Kidney tubule cell (primary cell): ENCODE data around the gene MARCHF3.
"Not testable (repeated sequence)": the region's sequence is repeated elsewhere in the genome, so short reads cannot be mapped to it uniquely, and the experiment has no call there.

Experiments used
- DNase-seq: peaks from one replicate; pipeline ENCODE4 v3.0.0-alpha.2; 2018; ENCODE audit warnings: low spot score

MARCHF3 gene

DNA sequence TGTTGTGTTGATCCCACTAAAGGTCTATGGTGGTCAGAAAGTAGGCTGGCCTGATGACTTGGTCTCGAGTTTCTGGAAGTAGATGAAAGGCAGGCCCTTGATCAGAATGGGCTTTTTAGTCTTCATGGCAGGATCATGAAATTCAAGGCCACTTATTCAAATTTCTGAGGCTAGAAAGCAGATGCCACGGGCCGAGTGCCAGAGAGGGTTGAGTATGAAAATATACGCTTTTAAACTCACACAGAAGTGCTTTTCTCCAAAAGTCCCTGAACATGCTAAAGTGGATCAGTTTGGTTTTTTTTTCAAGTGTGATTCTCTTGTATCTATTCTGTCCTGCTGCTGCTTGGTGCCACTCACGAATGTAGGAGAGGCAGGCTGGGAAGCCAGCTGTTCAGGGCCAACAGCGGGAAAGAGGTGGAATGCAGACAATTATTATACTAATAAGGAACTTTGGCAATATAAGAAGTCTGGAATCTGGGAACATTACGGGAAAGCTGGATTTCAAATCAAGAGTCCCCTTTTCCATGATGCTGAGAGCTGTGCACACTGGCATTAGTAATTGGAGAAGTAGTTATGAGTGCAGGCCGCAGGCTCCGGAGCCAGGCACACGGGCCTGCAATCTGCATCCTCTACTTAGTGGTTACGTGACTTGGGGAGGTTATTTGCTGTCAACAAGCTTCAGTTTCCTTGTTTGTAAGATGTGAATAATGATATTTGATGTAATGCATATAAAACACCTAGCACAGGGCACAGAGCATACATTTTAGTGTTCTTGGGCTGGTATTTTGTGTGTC lies 157.6 kb downstream of the MARCHF3 start:
- no peak for DNase-seq

DNA sequence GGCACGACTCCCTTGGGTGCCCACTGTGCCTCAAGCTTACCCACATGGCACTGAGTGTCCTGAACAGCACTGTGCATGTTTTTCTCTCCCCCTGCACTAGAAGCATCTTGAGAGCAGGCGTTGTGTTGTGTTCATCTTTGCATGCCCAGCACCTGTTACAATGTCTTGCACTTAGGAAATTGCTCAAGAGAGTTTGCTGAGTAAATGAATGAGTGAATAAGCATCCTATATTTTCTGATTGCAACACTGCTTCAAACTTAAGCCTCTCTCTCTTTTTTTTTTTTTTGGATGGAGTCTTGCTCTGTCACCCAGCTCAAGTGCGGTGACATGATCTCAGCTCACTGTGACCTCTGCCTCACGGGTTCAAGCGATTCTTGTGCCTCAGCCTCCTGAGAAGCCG lies 158.9 kb downstream of the MARCHF3 start:
- no peak for DNase-seq

DNA sequence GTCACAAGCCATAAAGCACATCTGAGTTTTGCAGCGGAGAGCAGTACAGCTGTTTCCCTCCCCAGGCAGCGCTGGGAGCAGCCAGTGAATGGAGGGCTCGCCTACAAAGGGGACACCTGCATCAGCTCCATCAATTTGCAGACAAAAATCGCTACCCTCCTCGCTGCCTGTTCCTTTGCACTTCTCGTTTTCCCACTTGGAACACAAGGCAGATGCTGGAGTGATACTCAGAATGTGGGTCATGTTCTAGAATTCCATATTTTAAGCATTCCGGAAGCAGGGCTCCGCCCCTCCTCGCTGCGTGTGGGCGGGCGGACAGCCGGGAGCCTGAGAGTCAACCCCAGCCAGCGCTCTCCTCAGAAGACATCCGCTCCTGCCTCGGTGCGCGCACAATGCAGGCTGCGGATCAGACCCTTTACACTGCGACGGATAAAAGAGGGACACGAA lies 161.3 kb downstream of the MARCHF3 start:
- DNase-seq = peak; percentile 30

DNA sequence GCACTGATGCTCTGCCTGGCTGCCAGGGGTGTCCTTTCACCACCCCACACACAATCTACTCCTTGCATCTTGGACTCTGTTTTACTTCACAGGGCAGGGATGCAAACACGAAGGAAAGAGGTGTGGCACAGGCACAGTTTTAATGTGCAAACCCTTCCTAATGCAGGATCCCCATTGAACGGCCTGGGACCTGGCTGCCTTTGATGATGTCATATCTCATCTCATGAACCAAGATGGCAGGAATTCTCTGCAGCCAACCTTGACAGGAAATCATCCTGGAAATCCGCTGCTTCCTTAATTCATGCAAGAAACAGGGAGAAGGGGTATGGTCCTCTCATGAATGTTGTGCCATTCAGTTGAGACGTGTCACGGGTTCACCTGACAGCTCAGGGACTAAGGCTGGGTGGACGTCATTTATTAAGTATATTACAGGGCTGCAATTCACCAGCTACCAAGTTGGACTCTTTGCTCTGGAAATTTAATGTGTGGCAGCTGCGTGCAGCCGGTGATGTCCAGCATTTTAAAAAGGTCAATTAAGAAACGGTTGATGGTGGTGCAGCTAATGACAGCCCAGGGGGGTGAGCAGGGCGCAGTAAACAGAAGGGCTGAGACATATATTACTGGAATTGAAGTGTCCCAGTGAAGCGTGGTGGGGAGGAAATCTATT lies 161.9 kb downstream of the MARCHF3 start:
- no peak for DNase-seq

DNA sequence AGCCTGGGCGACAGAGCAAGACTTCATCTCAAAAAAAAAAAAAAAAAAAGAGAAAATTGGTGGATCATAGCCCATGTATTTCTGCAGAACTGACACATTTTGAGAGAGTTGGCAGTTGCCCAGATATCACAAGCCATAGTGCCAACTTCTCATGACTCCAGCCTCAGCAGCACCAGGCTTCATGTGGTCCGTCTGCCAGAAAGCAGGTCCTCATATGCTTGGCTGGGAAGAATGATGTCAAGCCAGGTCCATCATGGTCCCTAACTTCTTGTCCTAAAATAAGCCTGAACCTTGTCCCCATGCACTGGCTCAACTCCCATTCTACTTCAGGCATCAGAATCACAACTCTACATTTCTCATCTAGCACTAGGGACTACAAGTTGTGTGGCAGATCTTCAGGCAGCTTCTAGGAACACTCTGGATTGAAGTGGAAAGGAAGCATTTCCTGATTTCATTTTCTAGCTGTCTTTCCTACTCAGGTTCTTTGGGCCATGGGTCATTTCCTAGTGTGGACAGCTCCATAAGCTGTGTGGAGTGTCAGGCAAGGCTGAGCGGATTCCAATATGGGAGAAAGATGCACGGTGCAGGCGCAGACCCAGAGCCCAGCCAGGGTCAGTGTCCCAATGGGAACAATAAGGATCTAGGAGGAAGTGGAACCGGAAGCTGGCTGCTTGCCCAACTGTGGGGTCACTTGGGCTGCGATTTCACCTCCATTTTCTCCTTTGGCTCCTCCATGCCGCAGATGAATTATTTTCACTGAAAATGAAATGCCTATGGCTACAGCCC lies 163.3 kb downstream of the MARCHF3 start:
- no peak for DNase-seq

DNA sequence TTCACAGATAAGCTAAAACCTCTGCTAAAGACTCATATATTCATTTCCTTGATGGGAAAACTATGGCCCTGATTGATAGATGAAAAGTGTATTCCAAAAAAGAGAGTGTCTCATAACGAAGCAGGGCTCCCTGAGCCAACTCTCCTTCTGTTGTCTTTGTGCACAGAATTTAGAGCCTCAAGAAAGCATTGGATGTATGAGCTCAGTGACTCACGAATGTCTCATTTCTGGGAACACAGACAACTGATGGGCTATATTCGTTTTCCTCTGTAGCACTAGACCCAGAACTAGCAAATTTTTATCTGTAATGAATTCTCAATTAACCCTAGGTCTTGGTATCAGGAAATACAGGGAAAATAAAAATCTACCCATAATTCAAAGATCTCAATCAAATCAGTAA lies 165.1 kb downstream of the MARCHF3 start:
- DNase-seq = peak; percentile 10

DNA sequence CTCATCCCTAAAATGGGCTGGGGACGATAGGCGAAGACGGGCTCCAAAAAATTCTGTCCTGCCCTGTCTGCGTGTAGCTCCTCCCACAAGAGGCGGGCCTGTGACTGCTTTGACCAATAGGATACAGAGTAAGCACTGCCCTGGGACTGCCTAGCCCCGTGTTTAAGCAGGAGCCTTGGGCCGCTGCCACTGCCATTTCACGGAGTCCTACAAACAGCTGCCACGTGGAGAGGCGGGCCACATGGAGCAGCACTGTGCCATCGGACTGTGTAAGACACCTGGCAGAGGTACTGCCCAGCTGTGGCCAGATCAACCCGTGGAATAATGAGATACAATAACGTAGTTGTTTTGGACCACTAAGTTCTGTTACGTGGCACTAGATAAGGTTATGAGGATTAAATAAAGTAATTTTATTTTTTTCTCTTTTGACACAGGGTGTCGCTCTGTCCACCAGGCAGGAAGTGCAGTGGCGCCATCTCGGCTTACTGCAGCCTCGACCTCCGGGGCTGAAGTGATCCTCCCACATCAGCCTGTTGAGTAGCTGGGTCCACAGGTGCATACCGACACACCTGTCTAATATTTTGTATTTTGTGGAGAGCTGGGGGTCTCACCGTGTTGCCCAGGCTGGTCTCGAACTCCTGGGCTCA lies 166.2 kb downstream of the MARCHF3 start:
- no peak for DNase-seq

DNA sequence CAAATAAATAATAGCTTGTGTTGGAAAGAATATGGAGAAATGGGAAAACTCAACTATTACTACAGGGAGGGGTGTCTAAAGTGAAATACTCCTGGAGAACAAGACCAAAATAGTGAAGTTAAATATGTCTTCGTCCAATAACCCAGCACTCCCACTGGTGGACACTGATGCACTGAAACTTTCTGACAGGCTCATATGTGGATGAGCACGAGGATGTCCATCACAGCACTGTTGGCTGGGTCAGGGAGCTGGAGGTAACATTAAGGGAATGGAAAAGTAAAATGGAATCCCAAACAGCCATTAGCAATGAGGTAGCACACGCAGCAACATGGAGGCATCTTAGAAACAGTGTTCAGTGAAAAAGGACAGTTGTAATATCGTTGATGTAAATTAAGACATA lies 167.0 kb downstream of the MARCHF3 start:
- DNase-seq = no peak

DNA sequence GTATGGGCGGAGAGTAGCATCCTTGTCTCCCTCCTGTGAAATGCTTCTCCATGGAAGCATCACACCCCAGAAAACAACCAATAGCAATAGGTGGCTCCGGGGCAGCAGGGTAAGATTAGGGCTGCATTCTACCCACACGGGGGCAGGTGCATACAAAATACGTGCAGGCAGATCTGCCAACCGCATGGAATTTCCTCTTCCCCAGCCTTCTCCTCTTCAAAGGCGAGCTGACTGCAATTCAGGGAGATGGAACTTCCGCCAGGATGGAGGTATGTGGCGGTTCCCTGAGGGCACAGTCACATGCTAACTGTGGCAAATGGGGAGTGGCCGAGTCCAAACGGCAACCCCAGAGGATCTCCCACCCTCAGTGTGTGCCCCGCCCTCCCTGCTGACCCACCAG lies 171.9 kb downstream of the MARCHF3 start:
- no peak for DNase-seq

DNA sequence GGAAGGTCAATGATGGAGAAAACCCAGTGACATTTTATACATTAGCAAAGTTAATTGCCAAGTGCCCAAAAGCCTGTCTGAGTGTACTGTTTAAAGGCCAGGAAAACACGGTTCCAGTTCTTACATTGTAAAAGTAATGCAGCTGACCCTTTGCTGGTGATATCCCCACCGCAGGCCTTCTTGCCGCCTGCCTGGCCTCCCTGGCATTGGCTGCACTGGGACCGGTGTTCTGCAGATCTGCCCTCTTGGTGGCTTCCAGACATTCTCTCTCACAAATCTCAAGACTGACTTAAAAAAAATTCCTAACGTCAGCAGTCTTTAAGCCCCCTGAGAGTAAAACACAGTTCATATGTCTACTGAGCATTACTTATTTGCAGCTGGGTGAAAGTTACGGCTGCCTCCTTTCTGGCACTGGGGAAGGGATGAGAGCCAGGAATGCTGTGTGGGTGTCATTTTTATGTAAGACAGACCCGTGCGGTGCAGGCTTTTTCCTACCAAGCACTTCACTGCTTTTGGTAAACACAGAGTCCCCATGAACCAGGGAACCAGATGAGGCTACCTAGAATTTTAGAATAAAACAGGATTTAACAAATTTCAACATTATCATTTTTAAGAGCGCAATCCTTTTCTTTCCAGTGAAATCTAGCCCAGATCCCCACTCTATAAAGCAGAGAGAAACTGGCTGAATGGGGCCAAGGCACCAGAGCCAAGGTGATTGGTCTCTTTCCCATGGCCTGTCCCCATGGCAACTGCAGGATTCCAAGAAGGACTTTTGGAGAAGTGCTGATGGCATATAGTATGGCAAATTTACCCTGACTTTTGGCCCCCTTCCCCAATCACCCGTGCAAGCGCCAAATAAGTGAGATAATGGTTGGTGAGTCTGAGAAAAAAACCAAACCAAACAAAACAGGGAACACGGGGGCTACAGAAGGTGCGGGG lies 172.6 kb downstream of the MARCHF3 start:
- DNase-seq = no peak

DNA sequence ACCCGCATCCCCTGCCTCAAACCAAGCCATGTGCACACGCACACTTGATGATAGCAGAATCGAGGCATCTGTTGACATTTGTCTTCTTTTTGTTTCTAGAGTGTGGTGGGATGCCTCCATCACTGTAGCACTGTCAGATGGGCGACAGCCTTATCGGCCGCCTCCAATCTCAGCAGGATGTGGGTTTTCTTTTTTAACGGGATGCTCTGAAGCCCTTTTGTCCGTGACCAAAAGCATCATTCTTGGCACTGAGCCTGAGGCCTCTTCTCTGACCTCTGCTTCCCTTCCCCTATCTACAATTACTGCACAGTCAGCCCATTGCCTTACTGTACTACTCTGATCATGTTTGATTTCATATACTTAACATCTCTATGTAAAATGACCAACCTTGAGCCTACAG lies 175.1 kb downstream of the MARCHF3 start:
- no peak for DNase-seq

DNA sequence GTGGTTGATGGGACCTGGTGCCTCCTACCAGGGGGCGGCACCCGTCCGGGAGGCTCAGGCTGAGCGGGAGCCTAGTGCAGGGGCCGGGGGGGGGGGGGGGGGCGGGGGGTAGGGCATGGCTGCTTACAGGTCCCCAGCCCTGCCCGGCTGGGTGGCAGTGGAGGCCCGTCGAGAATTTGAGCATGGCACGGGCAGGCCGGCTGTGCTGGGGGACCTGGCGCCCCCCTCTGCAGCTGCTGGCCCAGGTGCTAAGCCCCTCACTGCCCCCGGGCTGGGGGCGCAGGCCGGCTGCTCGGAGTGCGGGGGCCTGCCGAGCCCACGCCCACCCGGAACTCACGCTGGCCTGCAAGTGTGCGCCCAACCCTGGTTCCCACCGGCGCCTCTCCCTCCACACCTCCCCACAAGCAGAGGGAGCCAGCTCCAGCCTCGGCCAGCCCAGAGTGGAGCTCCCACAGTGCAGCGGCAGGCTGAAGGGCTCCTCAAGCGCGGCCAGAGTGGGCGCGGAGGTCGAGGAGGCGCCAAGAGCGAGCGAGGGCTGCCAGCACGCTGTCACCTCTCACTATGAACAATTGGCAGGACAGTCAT lies 175.7 kb downstream of the MARCHF3 start:
- DNase-seq = no peak

DNA sequence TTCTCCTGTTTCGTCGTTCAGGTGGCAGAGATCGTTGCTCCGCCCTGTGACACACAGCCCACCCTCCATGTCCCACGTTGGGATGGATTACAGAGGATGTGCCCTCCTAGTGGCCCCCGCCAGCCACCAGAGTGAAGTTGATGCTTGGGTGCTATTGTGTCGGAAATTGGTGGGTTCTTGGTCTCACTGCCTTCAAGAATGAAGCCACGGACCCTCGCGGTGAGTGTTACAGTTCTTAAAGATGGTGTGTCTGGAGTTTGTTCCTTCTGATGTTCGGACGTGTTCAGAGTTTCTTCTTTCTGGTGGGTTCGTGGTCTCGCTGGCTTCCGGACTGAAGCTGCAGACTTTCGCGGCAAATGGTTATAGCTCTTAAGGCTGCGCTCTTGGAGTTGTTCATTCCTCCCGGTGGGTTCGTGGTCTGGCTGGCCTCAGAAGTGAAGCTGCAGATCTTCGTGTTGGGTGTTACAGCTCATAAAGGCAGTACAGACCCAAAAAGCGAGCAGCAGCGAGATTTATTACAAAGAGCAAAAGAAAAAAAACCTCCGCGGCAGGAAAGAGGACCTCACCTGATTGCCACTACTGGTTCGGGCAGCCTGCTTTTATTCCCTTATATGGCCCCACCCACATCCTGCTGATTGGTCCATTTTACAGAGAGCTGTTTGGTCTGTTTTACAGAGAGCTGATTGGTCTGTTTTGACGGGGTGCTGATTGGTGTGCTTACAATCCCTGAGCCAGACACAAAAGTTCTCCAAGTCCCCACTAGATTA lies 176.6 kb downstream of the MARCHF3 start:
- not testable (repeated sequence) for DNase-seq

DNA sequence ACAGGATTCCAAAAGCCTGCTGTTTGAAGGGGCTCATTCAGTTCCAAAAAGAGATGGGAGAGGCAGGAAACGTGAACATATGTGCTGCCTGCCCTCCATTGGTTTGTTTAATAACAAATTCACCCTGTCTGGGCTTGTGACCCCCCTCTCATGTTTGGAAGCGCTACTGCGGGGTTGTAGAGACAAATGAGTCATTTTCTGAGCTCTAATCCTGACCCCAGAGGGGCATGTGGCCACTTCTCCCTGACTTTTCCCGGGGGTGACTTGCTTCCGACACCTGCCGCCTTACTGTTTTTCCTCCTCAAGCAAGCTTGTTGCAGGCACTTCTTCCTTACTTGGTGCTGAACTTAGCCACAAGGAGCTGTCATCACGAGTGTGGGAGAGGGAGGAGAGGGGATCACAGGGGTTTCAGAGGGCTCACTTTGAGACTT lies 177.5 kb downstream of the MARCHF3 start:
- DNase-seq = no peak

DNA sequence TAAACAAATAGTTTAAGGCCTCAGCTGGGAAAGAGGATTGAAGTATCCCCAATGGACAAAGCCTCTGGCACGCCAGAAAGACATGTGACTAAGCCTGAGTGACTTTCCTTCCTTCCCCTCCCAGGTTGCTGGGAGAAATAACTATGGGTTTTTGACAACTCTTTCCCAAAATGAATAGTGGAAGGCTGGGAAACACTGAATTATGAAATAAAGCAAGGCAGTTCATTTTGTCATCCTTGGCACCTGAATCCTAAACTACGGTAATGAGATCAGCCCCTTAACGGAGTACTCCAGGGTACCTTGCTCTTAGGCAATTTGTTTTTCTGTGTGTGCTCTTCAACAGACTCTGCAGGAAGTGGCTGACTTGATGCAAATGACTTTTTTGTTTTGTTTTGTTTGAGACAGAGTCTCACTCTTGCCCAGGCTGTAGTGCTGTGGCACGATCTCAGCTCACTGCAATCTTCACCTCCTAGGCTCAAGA lies 178.2 kb downstream of the MARCHF3 start:
- no peak for DNase-seq

DNA sequence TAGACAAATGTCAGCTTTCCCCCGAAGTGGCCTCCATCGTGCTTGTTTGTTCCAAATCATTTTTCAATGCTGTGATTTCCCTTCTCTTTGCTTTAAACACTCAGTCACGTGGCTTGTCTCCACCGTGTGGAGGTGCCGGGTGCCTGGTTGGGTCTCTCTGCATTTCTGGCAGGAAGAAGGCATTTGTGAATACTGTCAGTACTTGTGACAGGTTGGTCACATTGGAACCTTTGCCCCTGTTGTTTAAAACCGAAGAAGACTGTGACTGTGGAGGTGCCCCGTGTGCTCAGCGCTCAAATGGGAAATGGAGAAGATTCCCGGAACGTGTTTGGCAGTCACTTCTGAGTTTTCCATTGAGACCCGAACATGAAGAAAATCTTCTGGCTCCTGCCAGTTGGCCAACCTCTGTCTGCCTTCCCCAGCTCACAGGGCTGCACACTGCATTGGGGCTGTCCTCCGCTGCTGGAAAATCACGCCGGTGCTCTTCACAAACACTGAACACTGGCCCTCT lies 178.8 kb downstream of the MARCHF3 start:
- DNase-seq = no peak

DNA sequence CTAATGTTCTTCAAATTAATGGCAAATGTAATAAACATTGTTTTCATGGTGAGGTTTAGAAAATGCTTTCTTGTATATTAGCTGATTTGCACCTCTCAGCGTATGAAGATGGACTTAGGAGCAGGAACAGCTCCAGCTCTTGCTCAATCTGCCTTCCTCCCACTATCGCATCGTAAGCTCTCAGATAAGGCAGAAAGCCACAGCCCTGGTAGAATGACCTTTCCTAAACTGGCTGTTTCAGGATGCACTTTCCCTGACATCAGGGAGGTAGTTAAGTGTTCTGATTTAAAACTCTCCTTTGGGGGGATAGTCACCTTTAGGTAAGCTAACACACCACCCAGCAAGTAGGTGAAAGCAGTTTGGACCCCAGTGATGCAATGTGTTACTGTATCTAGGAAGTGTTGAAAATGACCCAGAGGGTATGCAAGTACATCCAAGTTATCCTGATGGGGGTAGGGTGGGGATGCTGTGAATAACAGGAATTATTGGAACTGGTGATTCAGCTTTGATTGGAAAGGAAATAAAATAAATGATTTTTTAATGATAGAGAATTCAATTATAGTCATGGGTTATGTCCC lies 181.2 kb downstream of the MARCHF3 start:
- no peak for DNase-seq

DNA sequence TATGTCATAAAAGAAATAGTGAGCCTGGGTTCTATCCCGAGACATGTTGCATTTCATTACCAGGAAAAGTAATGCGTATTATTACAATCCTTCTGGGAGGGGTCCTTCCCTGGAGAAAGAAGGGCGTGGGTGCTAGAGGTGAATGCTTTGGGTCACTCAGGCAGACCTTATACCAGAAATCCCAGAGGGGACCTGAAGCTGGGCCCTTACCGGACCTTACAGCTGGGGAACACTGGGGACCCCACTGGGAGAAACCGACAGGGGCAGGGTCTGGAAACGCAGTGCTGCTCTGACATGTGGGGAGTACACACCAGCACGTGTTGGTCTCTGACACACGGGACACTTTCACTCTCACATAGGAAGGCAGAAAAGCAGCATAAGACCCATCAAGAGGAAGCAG lies 182.1 kb downstream of the MARCHF3 start:
- DNase-seq = no peak

DNA sequence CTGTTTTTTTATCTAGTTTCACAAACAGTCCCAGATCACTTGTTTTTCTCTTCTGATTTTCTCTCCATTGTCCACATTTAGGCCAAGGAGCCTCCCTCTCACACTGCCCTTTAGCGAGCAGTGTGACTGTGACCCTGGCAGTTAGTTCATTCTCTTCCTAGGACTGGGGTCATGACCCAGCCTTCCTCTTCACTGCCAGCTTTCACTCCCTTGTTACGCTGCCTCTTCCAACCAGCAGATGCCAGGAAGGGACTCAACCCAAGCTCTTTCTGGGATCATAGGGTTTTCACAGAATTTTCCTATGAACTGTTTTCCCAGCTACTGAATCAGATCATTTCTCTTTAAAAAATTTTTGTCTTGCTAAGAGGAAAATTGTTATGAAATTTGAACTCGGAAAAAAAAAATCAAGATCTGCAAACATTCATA lies 182.5 kb downstream of the MARCHF3 start:
- DNase-seq = no peak
